ENCODE data around the gene CREG2. TPM values are rescaled to one million over a fixed set of nuclear protein-coding genes. Genes with fewer than 3 reads are reported as not detected.

The CREG2 gene
- total RNA-seq, 4 donors from 2014 or later = not detected

GRCh38 chr2:101367508-101367907 lies 19.8 kb downstream of the CREG2 start:
- in situ Hi-C loops (cut with MboI; ENCODE audit: low sequenced_read_pairs in 4 of 4) = no loop called here

GRCh38 chr2:101364878-101365277 lies 22.4 kb downstream of the CREG2 start:
- ATAC-seq (no peak), DNase-seq (no peak)
- H3K27ac ChIP-seq = no peak overlapping the region
- intact Hi-C loops (cut with DNase I; ENCODE audit: low total_unique reads) = no loop called here
- no peaks in the 10 kb centered on the region for H3K36me3 ChIP-seq
- TF ChIP-seq POLR2A (IDR thresholded peaks at IDR 0.05) (no peak), CTCF (IDR thresholded peaks at IDR 0.05 in 4 of 5, conservative IDR thresholded peaks at IDR 0.05 in 1 of 5) (no peak)
- in situ Hi-C loops (cut with MboI; ENCODE audit: low sequenced_read_pairs in 4 of 4) = no loop called here
- H3K4me1 ChIP-seq = no peaks in the 10 kb centered on the region
- no peaks in the 10 kb centered on the region for H3K9me3 ChIP-seq
- H3K27me3 ChIP-seq = no peaks in the 10 kb centered on the region
- no peak overlapping the region for H3K4me3 ChIP-seq

More at GRCh38 chr2:101367508-101367907, 19.8 kb downstream of the CREG2 start:
- no peaks in the 10 kb centered on the region for H3K4me1 ChIP-seq
- no peak overlapping the region for H3K27ac ChIP-seq
- no peaks in the 10 kb centered on the region for H3K9me3 ChIP-seq
- H3K36me3 ChIP-seq = no peaks in the 10 kb centered on the region
- H3K27me3 ChIP-seq = no peaks in the 10 kb centered on the region
- ATAC-seq (no peak), DNase-seq (no peak)
- intact Hi-C loops (cut with DNase I; ENCODE audit: low total_unique reads) = no loop called here
- TF ChIP-seq POLR2A (IDR thresholded peaks at IDR 0.05) = no peak
- TF ChIP-seq CTCF (IDR thresholded peaks at IDR 0.05 in 4 of 5, conservative IDR thresholded peaks at IDR 0.05 in 1 of 5) = no peak
- no peak overlapping the region for H3K4me3 ChIP-seq

- Histone ChIP-seq H3K9me3 (no peaks in the 10 kb centered on the region), H3K4me1 (no peaks in the 10 kb centered on the region), H3K27ac (no peak overlapping the region), H3K27me3 (no peaks in the 10 kb centered on the region), H3K4me3 (no peak overlapping the region), H3K36me3 (no peaks in the 10 kb centered on the region)
- ATAC-seq = no peak
- DNase-seq = no peak
- in situ Hi-C loops (cut with MboI; ENCODE audit: low sequenced_read_pairs in 4 of 4) = no loop called here
- no peak for TF ChIP-seq CTCF (IDR thresholded peaks at IDR 0.05 in 4 of 5, conservative IDR thresholded peaks at IDR 0.05 in 1 of 5)
- no peak for TF ChIP-seq POLR2A (IDR thresholded peaks at IDR 0.05)
- intact Hi-C loops (cut with DNase I; ENCODE audit: low total_unique reads) = no loop called here
Observed at GRCh38 chr2:101362777-101363176, 24.5 kb downstream of the CREG2 start.

- no peak for DNase-seq
- no peak overlapping the region for H3K27ac ChIP-seq
- no peaks in the 10 kb centered on the region for H3K9me3 ChIP-seq
- H3K27me3 ChIP-seq = no peaks in the 10 kb centered on the region
- no peak overlapping the region for H3K4me3 ChIP-seq
- H3K4me1 ChIP-seq = no peaks in the 10 kb centered on the region
- TF ChIP-seq POLR2A (IDR thresholded peaks at IDR 0.05) (no peak), CTCF (IDR thresholded peaks at IDR 0.05 in 4 of 5, conservative IDR thresholded peaks at IDR 0.05 in 1 of 5) (no peak)
- intact Hi-C loops (cut with DNase I; ENCODE audit: low total_unique reads) (no loop called here), in situ Hi-C loops (cut with MboI; ENCODE audit: low sequenced_read_pairs in 4 of 4) (no loop called here)
- no peak for ATAC-seq
- no peaks in the 10 kb centered on the region for H3K36me3 ChIP-seq
Observed at GRCh38 chr2:101362316-101362715, 25.0 kb downstream of the CREG2 start.

- Histone ChIP-seq H3K4me1 (no peaks in the 10 kb centered on the region), H3K27ac (no peak overlapping the region), H3K27me3 (no peaks in the 10 kb centered on the region), H3K4me3 (no peak overlapping the region), H3K9me3 (no peaks in the 10 kb centered on the region), H3K36me3 (no peaks in the 10 kb centered on the region)
- no peak for DNase-seq
- ATAC-seq = no peak
- TF ChIP-seq CTCF (IDR thresholded peaks at IDR 0.05 in 4 of 5, conservative IDR thresholded peaks at IDR 0.05 in 1 of 5) (no peak), POLR2A (IDR thresholded peaks at IDR 0.05) (no peak)
- intact Hi-C loops (cut with DNase I; ENCODE audit: low total_unique reads) (no loop called here), in situ Hi-C loops (cut with MboI; ENCODE audit: low sequenced_read_pairs in 4 of 4) (no loop called here)
Observed at GRCh38 chr2:101361522-101361921, 25.8 kb downstream of the CREG2 start.

Data from gastrocnemius medialis (tissue), 4 donors.